Vagina (tissue), 2 donors: ENCODE measurements around the gene FBXO42. TPM values are rescaled to one million over a fixed set of nuclear protein-coding genes. Genes with fewer than 3 reads are reported as not detected.
A peak's percentile ranks its signal among the peaks of the same experiment; 100 is the strongest.

Source experiments
- DNase-seq, 2 donors: peaks; one replicate each; pipeline ENCODE4 v3.0.0-alpha.2; 2017; ENCODE audit errors: extremely low spot score in 2 of 2
- H3K27ac ChIP-seq: fragments of 200-600 bp; sonication (generic); one replicate; pipeline ENCODE4 v1.5.1; 2019
- H3K27me3 ChIP-seq: fragments of 200-600 bp; sonication (generic); one replicate; pipeline ENCODE4 v1.5.1; 2019
- H3K36me3 ChIP-seq, 2 donors: fragments of 200-600 bp; sonication (generic); one replicate each; pipeline ENCODE4 v1.5.1; 2017 to 2019
- H3K4me1 ChIP-seq: fragments of 200-600 bp; sonication (generic); one replicate; pipeline ENCODE4 v1.5.1; 2019
- H3K4me3 ChIP-seq, 2 donors: fragments of 200-600 bp; sonication (generic); 1 replicate in 1 of 2; 2 replicates in 1 of 2; pipeline ENCODE4 v1.5.1; 2016 to 2019
- H3K9me3 ChIP-seq: fragments of 200-600 bp; sonication (generic); one replicate; pipeline ENCODE4 v1.5.1; 2019
- CTCF ChIP-seq, 3 experiments: fragments of 450-650 bp in 2 of 3; fragments of 200-600 bp in 1 of 3; sonication (generic) in 1 of 3; IDR thresholded peaks; one replicate each; pipeline ENCODE4 v1.5.1; 2017 to 2019; ENCODE audit warnings: antibody characterized with exemption in 3 of 3, mild to moderate bottlenecking in 2 of 3, moderate library complexity in 2 of 3
- POLR2A ChIP-seq, 2 donors: fragments of 450-650 bp; IDR thresholded peaks; one replicate each; pipeline ENCODE4 v1.6.1; 2017; ENCODE audit warnings: antibody characterized with exemption in 2 of 2, mild to moderate bottlenecking in 2 of 2, moderate library complexity in 2 of 2
- POLR2AphosphoS5 ChIP-seq, 2 donors: sonication (generic); formaldehyde crosslinking; IDR thresholded peaks; one replicate each; pipeline ENCODE4 v1.9.0; 2017; ENCODE audit warnings: antibody characterized with exemption in 2 of 2, mild to moderate bottlenecking in 2 of 2, low read depth in 1 of 2; ENCODE audit not compliant: insufficient read depth in 1 of 2
- intact Hi-C: fragments of 100-400 bp; cut with DNase I; formaldehyde crosslinking; loops from one replicate; pipeline ENCODE4 v1.15.1; 2023
- total RNA-seq: library from RNA; depleted of rRNA; stranded (reverse); fragments of >200 nt; gene quantifications from one replicate; pipeline ENCODE4 v1.2.3, GENCODE V29; 2016

Gene FBXO42
- total RNA-seq, 1 donor from 2014 or later: 24.8 TPM

GRCh38 chr1:16236511-16237342, 115.6 kb downstream of the FBXO42 start, which contains the start of gene CPLANE2:
Gene CPLANE2, minus strand, starts transcription at chr1:16237183. Its CDS starts 441 bp downstream, at chr1:16236742.
- intact Hi-C loops: no loop called here
- peak within 1 kb of the TSS; percentile 95 for H3K27ac ChIP-seq
- peaks cover 26% of the 10 kb centered on the region for H3K4me1 ChIP-seq
- H3K9me3 ChIP-seq: no peaks in the 10 kb centered on the region
- peak; percentile 11 to 23 for TF ChIP-seq POLR2A (IDR thresholded peaks at IDR 0.05)
- TF ChIP-seq CTCF (IDR thresholded peaks at IDR 0.05): no peak
- peak; percentile 68 to 69 for TF ChIP-seq POLR2AphosphoS5 (IDR thresholded peaks at IDR 0.05; ENCODE audit: insufficient read depth in 1 of 2, low read depth in 1 of 2)
- no peaks in the 10 kb centered on the region for H3K36me3 ChIP-seq
- H3K4me3 ChIP-seq: peak within 1 kb of the TSS; percentile 66 to 74
- H3K27me3 ChIP-seq: no peaks in the 10 kb centered on the region
- DNase-seq: peak in 1 of 2 donors; percentile 95

GRCh38 chr1:16235944-16236510, 116.3 kb downstream of the FBXO42 start:
- Histone ChIP-seq H3K4me1 (peaks cover 26% of the 10 kb centered on the region), H3K36me3 (no peaks in the 10 kb centered on the region), H3K27ac (peak overlapping the region; percentile 95), H3K4me3 (peak overlapping the region; percentile 66 to 74), H3K9me3 (no peaks in the 10 kb centered on the region), H3K27me3 (no peaks in the 10 kb centered on the region)
- no peak for TF ChIP-seq POLR2A (IDR thresholded peaks at IDR 0.05)
- peak in 1 of 2 donors; percentile 57 for TF ChIP-seq POLR2AphosphoS5 (IDR thresholded peaks at IDR 0.05; ENCODE audit: insufficient read depth in 1 of 2, low read depth in 1 of 2)
- intact Hi-C loops: no loop called here
- no peak for DNase-seq

GRCh38 chr1:16235347-16235746, 116.9 kb downstream of the FBXO42 start:
- no peak overlapping the region for H3K4me3 ChIP-seq
- DNase-seq: no peak
- H3K36me3 ChIP-seq: no peaks in the 10 kb centered on the region
- H3K9me3 ChIP-seq: no peaks in the 10 kb centered on the region
- peak overlapping the region; percentile 95 for H3K27ac ChIP-seq
- intact Hi-C loops: no loop called here
- peaks cover 26% of the 10 kb centered on the region for H3K4me1 ChIP-seq
- no peak for TF ChIP-seq POLR2AphosphoS5 (IDR thresholded peaks at IDR 0.05; ENCODE audit: insufficient read depth in 1 of 2, low read depth in 1 of 2)
- no peaks in the 10 kb centered on the region for H3K27me3 ChIP-seq

GRCh38 chr1:16233431-16233830, 118.8 kb downstream of the FBXO42 start:
- intact Hi-C loops: no loop called here
- Histone ChIP-seq H3K27ac (no peak overlapping the region), H3K36me3 (no peaks in the 10 kb centered on the region), H3K9me3 (no peaks in the 10 kb centered on the region), H3K27me3 (no peaks in the 10 kb centered on the region), H3K4me1 (peaks cover 26% of the 10 kb centered on the region), H3K4me3 (no peak overlapping the region)
- no peak for DNase-seq
- TF ChIP-seq POLR2A (IDR thresholded peaks at IDR 0.05) (no peak), CTCF (IDR thresholded peaks at IDR 0.05) (no peak), POLR2AphosphoS5 (IDR thresholded peaks at IDR 0.05; ENCODE audit: insufficient read depth in 1 of 2, low read depth in 1 of 2) (no peak)

GRCh38 chr1:16232316-16232710, 120.0 kb downstream of the FBXO42 start:
- TF ChIP-seq POLR2AphosphoS5 (IDR thresholded peaks at IDR 0.05; ENCODE audit: insufficient read depth in 1 of 2, low read depth in 1 of 2): no peak
- TF ChIP-seq CTCF (IDR thresholded peaks at IDR 0.05): no peak
- no peak for TF ChIP-seq POLR2A (IDR thresholded peaks at IDR 0.05)
- intact Hi-C loops: no loop called here
- Histone ChIP-seq H3K27ac (no peak overlapping the region), H3K27me3 (no peaks in the 10 kb centered on the region), H3K4me3 (no peak overlapping the region), H3K36me3 (no peaks in the 10 kb centered on the region), H3K9me3 (no peaks in the 10 kb centered on the region), H3K4me1 (peaks cover 20% of the 10 kb centered on the region)
- DNase-seq: no peak
